Measurements from ENCODE around the gene ARHGAP8.

DNA sequence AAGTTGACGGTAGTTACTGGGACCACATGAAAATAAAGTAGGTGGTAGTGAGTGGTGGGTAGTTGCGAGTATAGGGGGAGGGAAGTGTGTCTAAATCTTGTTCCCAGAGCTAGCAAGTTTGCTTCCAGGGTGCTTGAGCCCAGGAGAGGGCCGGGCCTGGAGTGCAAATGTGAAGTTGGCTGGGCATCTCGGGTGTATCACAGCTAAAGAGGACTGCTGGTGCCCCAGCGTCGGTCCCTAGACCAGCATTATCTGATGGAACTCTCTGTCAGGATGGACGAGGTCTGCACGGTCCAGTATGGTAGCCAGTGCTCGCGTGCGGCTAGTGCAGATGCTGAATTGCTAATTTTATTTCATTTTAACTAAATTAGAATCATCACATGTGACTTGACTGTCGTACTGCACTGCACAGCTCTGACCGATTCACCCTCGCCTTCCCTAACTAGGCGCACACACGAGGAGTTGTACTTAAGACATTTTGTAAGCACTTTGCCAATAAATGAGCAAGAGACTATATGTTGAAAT, 75.4 kb downstream of the ARHGAP8 start:
- TF ChIP-seq POLR2AphosphoS5 (IDR thresholded peaks at IDR 0.05; ENCODE audit: borderline replicate concordance, low read depth, low read length): no peak
- no peak for TF ChIP-seq EZH2 (IDR thresholded peaks at IDR 0.05)
- TF ChIP-seq FOXP2 (optimal IDR thresholded peaks at IDR 0.05; ENCODE audit: control extremely low read depth, extremely low read length, insufficient read depth): no peak

Measured in SK-N-MC (cell line).